Measurements from ENCODE around the gene STAC3. TPM values are rescaled to one million over a fixed set of nuclear protein-coding genes. Genes with fewer than 3 reads are reported as not detected.

STAC3 gene
- total RNA-seq, 2 donors from 2014 or later = 3.2 to 4.5 TPM

- H3K27ac Mint-ChIP-seq = no peak overlapping the region
- no peaks in the 10 kb centered on the region for H3K9me3 Mint-ChIP-seq
- peaks cover 6% of the 10 kb centered on the region for H3K4me1 Mint-ChIP-seq
- peaks cover 5% of the 10 kb centered on the region for H3K27me3 Mint-ChIP-seq
- H3K4me3 Mint-ChIP-seq = no peak overlapping the region
- no peaks in the 10 kb centered on the region for H3K36me3 Mint-ChIP-seq (ENCODE audit: low read depth)
- ATAC-seq (replicated peaks) = no peak
These were observed 42.2 kb downstream of the STAC3 start for GRCh38 chr12:57208631-57209282.

GRCh38 chr12:57207731-57208630 is 43.0 kb downstream of the STAC3 start:
- H3K27me3 Mint-ChIP-seq = no peaks in the 10 kb centered on the region
- ATAC-seq (replicated peaks) = no peak
- H3K4me1 Mint-ChIP-seq = no peaks in the 10 kb centered on the region
- no peaks in the 10 kb centered on the region for H3K9me3 Mint-ChIP-seq
- H3K4me3 Mint-ChIP-seq = no peak overlapping the region
- no peaks in the 10 kb centered on the region for H3K36me3 Mint-ChIP-seq (ENCODE audit: low read depth)
- no peak overlapping the region for H3K27ac Mint-ChIP-seq

GRCh38 chr12:57205931-57206330 is 45.1 kb downstream of the STAC3 start:
- ATAC-seq (replicated peaks) = peak; percentile 17
- Mint-ChIP-seq H3K9me3 (no peaks in the 10 kb centered on the region), H3K4me3 (no peak overlapping the region), H3K4me1 (no peaks in the 10 kb centered on the region), H3K27ac (no peak overlapping the region), H3K27me3 (no peaks in the 10 kb centered on the region), H3K36me3 (ENCODE audit: low read depth) (no peaks in the 10 kb centered on the region)

GRCh38 chr12:57205186-57205585 is 45.8 kb downstream of the STAC3 start:
- Mint-ChIP-seq H3K27me3 (no peaks in the 10 kb centered on the region), H3K36me3 (ENCODE audit: low read depth) (no peaks in the 10 kb centered on the region), H3K4me1 (no peaks in the 10 kb centered on the region), H3K4me3 (no peak overlapping the region), H3K9me3 (no peaks in the 10 kb centered on the region), H3K27ac (no peak overlapping the region)
- no peak for ATAC-seq (replicated peaks)

GRCh38 chr12:57204454-57204853 is 46.5 kb downstream of the STAC3 start:
- H3K9me3 Mint-ChIP-seq = no peaks in the 10 kb centered on the region
- H3K4me1 Mint-ChIP-seq = no peaks in the 10 kb centered on the region
- H3K4me3 Mint-ChIP-seq = no peak overlapping the region
- H3K27me3 Mint-ChIP-seq = no peaks in the 10 kb centered on the region
- no peak for ATAC-seq (replicated peaks)
- no peak overlapping the region for H3K27ac Mint-ChIP-seq
- H3K36me3 Mint-ChIP-seq (ENCODE audit: low read depth) = no peaks in the 10 kb centered on the region

GRCh38 chr12:57203791-57204190 is 47.2 kb downstream of the STAC3 start:
- Mint-ChIP-seq H3K27me3 (no peaks in the 10 kb centered on the region), H3K4me3 (no peak overlapping the region), H3K4me1 (no peaks in the 10 kb centered on the region), H3K9me3 (no peaks in the 10 kb centered on the region), H3K36me3 (ENCODE audit: low read depth) (no peaks in the 10 kb centered on the region), H3K27ac (no peak overlapping the region)
- ATAC-seq (replicated peaks) = no peak

- Mint-ChIP-seq H3K27ac (no peak overlapping the region), H3K9me3 (no peaks in the 10 kb centered on the region), H3K4me1 (no peaks in the 10 kb centered on the region), H3K36me3 (ENCODE audit: low read depth) (no peaks in the 10 kb centered on the region), H3K27me3 (no peaks in the 10 kb centered on the region), H3K4me3 (no peak overlapping the region)
- no peak for ATAC-seq (replicated peaks)
These were observed 47.8 kb downstream of the STAC3 start for GRCh38 chr12:57203201-57203600.

- H3K27ac Mint-ChIP-seq = no peak overlapping the region
- no peaks in the 10 kb centered on the region for H3K9me3 Mint-ChIP-seq
- no peaks in the 10 kb centered on the region for H3K36me3 Mint-ChIP-seq (ENCODE audit: low read depth)
- H3K4me1 Mint-ChIP-seq = no peaks in the 10 kb centered on the region
- ATAC-seq (replicated peaks) = no peak
- H3K4me3 Mint-ChIP-seq = no peak overlapping the region
- H3K27me3 Mint-ChIP-seq = no peaks in the 10 kb centered on the region
These were observed 48.7 kb downstream of the STAC3 start for GRCh38 chr12:57202321-57202720.

- H3K9me3 Mint-ChIP-seq = no peaks in the 10 kb centered on the region
- no peak for ATAC-seq (replicated peaks)
- H3K36me3 Mint-ChIP-seq (ENCODE audit: low read depth) = no peaks in the 10 kb centered on the region
- no peaks in the 10 kb centered on the region for H3K27me3 Mint-ChIP-seq
- H3K4me1 Mint-ChIP-seq = no peaks in the 10 kb centered on the region
- no peak overlapping the region for H3K4me3 Mint-ChIP-seq
- H3K27ac Mint-ChIP-seq = no peak overlapping the region
These were observed 49.4 kb downstream of the STAC3 start for GRCh38 chr12:57201631-57202030.

GRCh38 chr12:57201219-57201618 is 49.8 kb downstream of the STAC3 start:
- no peak overlapping the region for H3K4me3 Mint-ChIP-seq
- no peak for ATAC-seq (replicated peaks)
- no peaks in the 10 kb centered on the region for H3K36me3 Mint-ChIP-seq (ENCODE audit: low read depth)
- no peaks in the 10 kb centered on the region for H3K9me3 Mint-ChIP-seq
- H3K27ac Mint-ChIP-seq = no peak overlapping the region
- H3K4me1 Mint-ChIP-seq = no peaks in the 10 kb centered on the region
- H3K27me3 Mint-ChIP-seq = no peaks in the 10 kb centered on the region

- no peak for ATAC-seq (replicated peaks)
- Mint-ChIP-seq H3K27ac (no peak overlapping the region), H3K4me3 (no peak overlapping the region), H3K27me3 (no peaks in the 10 kb centered on the region), H3K4me1 (no peaks in the 10 kb centered on the region), H3K9me3 (no peaks in the 10 kb centered on the region), H3K36me3 (ENCODE audit: low read depth) (no peaks in the 10 kb centered on the region)
These were observed 50.5 kb downstream of the STAC3 start for GRCh38 chr12:57200497-57200896.

GRCh38 chr12:57199191-57199590 is 51.8 kb downstream of the STAC3 start:
- no peaks in the 10 kb centered on the region for H3K36me3 Mint-ChIP-seq (ENCODE audit: low read depth)
- H3K4me3 Mint-ChIP-seq = no peak overlapping the region
- H3K27ac Mint-ChIP-seq = no peak overlapping the region
- H3K27me3 Mint-ChIP-seq = no peaks in the 10 kb centered on the region
- H3K4me1 Mint-ChIP-seq = no peaks in the 10 kb centered on the region
- no peak for ATAC-seq (replicated peaks)
- H3K9me3 Mint-ChIP-seq = no peaks in the 10 kb centered on the region

GRCh38 chr12:57198329-57198728 is 52.7 kb downstream of the STAC3 start:
- Mint-ChIP-seq H3K27me3 (no peaks in the 10 kb centered on the region), H3K27ac (no peak overlapping the region), H3K9me3 (no peaks in the 10 kb centered on the region), H3K36me3 (ENCODE audit: low read depth) (no peaks in the 10 kb centered on the region), H3K4me1 (no peaks in the 10 kb centered on the region), H3K4me3 (no peak overlapping the region)
- ATAC-seq (replicated peaks) = no peak

- H3K36me3 Mint-ChIP-seq (ENCODE audit: low read depth) = no peaks in the 10 kb centered on the region
- no peak for ATAC-seq (replicated peaks)
- no peak overlapping the region for H3K4me3 Mint-ChIP-seq
- no peaks in the 10 kb centered on the region for H3K27me3 Mint-ChIP-seq
- H3K27ac Mint-ChIP-seq = no peak overlapping the region
- H3K9me3 Mint-ChIP-seq = no peaks in the 10 kb centered on the region
- no peaks in the 10 kb centered on the region for H3K4me1 Mint-ChIP-seq
These were observed 54.0 kb downstream of the STAC3 start for GRCh38 chr12:57196956-57197355.

- no peaks in the 10 kb centered on the region for H3K27me3 Mint-ChIP-seq
- H3K4me3 Mint-ChIP-seq = no peak overlapping the region
- no peaks in the 10 kb centered on the region for H3K4me1 Mint-ChIP-seq
- no peaks in the 10 kb centered on the region for H3K36me3 Mint-ChIP-seq (ENCODE audit: low read depth)
- ATAC-seq (replicated peaks) = no peak
- no peaks in the 10 kb centered on the region for H3K9me3 Mint-ChIP-seq
- H3K27ac Mint-ChIP-seq = no peak overlapping the region
These were observed 54.5 kb downstream of the STAC3 start for GRCh38 chr12:57196439-57196838.
